ENCODE data around the gene CACNA2D3. TPM values are rescaled to one million over a fixed set of nuclear protein-coding genes. Genes with fewer than 3 reads are reported as not detected.
"Not testable (repeated sequence)": the region's sequence is repeated elsewhere in the genome, so short reads cannot be mapped to it uniquely, and the experiment has no call there.

The CACNA2D3 gene
- total RNA-seq, 1 donor from 2014 or later = 1.3 TPM

DNA sequence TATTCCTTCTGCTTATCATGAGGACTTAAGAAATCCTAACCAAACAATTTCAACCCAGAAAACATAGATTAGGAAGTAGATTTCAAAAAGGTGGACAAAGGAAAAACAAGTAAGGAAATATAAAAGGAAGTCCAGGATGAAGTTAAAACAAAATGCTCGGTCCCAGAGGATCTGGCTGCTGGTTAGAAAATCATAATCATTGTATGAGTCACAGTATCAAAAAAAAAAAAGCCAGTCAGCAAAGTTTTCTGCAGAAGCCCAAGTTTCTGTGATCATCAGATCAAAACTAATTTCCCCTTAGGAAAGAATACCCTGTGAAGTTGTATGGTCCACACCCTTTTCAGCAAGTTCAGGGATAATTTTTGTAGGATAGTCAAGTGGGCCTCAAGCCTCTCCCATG, 848.5 kb downstream of the CACNA2D3 start:
- TF ChIP-seq, protein P1, sequence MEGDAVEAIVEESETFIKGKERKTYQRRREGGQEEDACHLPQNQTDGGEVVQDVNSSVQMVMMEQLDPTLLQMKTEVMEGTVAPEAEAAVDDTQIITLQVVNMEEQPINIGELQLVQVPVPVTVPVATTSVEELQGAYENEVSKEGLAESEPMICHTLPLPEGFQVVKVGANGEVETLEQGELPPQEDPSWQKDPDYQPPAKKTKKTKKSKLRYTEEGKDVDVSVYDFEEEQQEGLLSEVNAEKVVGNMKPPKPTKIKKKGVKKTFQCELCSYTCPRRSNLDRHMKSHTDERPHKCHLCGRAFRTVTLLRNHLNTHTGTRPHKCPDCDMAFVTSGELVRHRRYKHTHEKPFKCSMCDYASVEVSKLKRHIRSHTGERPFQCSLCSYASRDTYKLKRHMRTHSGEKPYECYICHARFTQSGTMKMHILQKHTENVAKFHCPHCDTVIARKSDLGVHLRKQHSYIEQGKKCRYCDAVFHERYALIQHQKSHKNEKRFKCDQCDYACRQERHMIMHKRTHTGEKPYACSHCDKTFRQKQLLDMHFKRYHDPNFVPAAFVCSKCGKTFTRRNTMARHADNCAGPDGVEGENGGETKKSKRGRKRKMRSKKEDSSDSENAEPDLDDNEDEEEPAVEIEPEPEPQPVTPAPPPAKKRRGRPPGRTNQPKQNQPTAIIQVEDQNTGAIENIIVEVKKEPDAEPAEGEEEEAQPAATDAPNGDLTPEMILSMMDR (conservative IDR thresholded peaks at IDR 0.05; ENCODE audit: low read depth, low read length) = no peak
- no peak overlapping the region for H3K4me3 ChIP-seq (ENCODE audit: low read depth, low read length)
- DNase-seq (ENCODE audit: low read depth) = no peak

DNA sequence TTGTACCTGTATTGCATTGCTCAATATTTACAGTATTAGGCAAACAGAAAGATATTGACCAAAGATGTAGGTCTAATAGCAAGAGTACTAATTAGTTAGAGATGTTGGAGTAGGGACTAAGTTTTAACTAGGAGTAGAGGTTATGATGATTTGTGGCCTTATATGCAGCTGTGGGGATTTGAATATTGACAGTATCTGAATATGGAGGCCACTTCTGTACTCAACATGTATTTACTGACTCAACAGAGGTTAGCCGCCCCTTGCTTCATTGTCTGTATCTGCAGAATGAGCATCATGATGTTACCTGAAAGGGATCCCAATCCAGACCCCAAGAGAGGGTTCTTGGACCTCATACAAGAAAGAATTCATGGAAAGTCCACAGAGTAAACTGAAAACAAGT, 855.1 kb downstream of the CACNA2D3 start:
- no peak for DNase-seq (ENCODE audit: low read depth)
- no peak overlapping the region for H3K4me3 ChIP-seq (ENCODE audit: low read depth, low read length)
- TF ChIP-seq, protein P1 (conservative IDR thresholded peaks at IDR 0.05; ENCODE audit: low read depth, low read length) = no peak

DNA sequence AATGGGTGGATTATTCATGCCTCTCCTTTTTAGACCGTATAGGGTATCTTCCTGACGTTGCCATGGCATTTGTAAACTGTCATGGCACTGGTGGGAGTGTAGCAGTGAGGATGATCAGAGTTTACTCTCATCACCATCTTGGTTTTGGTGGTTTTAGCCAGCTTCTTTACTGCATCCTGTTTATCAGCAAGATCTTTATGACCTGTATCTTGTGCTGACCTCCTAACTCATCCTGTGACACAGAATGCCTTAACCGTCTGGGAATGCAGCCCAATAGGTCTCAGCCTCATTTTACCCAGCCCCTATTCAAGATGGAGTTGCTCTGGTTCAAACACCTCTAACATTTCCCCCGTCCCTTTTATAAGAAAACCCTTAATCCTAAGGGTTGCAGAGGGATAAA, 855.6 kb downstream of the CACNA2D3 start:
- not testable (repeated sequence) for DNase-seq (ENCODE audit: low read depth); H3K4me3 ChIP-seq (ENCODE audit: low read depth, low read length)

DNA sequence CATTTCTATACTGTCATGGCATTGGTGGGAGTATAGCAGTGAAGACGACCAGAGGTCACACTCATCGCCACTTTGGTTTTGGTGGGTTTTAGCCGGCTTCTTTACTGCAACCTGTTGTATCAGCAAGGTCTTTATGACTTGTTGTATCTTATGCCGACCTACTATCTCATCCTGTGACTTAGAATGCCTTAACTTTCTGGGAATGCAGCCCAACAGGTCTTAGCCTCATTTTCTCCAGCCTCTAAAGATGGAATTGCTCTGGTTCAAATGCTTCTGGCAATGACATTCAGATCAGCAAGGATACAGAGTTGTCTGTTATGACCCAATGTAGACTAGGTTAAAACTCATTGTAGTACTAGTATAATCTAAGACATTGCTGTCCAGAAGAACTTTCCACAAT, 860.5 kb downstream of the CACNA2D3 start:
- H3K4me3 ChIP-seq (ENCODE audit: low read depth, low read length) = no peak overlapping the region
- TF ChIP-seq, protein P1 (conservative IDR thresholded peaks at IDR 0.05; ENCODE audit: low read depth, low read length) = no peak
- DNase-seq (ENCODE audit: low read depth) = no peak

DNA sequence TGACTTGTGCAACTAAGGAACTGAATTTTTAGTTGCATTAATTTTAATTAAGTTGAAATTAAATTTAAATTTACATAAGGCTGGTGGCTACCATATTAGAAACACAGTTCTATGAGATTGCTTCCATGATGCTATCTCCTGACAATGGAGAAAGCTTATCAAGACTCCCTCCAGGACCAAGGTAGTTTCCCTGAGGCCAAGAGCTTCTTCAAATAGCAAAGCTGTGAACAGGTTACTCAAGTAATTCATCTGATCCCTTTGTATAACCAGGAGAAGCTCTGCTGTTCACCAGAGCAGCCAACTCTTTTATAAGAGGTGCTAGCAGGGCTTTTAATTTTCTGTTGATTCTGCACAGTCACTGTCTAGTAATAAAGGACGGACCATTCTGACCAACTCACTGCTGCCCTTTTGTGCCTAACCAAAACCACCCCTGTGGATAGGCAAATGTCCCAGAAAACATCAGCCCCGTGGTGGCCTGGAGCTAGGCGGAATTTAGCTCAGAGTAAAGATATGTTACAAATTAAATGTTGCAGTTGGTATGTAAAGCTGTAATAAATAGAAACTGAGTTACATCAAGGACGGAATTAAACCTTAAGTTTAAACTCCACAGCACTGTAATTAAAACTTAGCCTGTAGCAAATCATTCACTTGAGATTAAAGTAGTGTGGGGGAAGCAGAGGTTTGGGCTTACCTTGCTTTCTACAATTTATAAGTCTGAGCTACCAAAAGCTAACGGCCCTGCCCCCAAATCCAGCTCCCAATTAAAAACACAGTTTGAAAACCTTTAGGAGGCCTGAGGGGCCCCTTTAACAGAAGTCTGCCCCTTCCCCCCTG, 861.1 kb downstream of the CACNA2D3 start:
- DNase-seq (ENCODE audit: low read depth) = no peak
- TF ChIP-seq, protein P1 (conservative IDR thresholded peaks at IDR 0.05; ENCODE audit: low read depth, low read length) = no peak

DNA sequence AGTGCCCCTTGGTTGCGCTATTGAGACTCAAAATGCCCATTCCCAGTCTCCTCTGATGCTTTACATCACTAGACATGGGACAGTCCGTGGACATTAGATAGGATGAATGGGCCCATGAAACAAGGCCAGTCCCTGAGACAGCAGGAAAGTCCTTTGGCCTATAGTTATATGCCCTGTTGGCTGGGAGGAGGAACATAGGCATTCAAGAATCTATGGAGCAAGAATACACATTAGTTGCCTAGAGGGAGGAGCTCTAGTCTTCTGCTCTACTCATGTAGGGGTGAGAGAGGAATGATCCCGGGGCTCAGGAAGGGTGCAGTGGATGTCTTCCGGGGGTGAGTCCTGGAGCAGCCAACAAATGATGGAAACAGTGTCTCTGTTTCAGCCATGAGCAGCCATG, 863.5 kb downstream of the CACNA2D3 start:
- DNase-seq (ENCODE audit: low read depth) = no peak
- H3K4me3 ChIP-seq (ENCODE audit: low read depth, low read length) = no peak overlapping the region
- TF ChIP-seq, protein P1 (conservative IDR thresholded peaks at IDR 0.05; ENCODE audit: low read depth, low read length) = no peak

More for the DNA sequence above, 861.1 kb downstream of the CACNA2D3 start:
- H3K4me3 ChIP-seq (ENCODE audit: low read depth, low read length) = no peak overlapping the region

DNA sequence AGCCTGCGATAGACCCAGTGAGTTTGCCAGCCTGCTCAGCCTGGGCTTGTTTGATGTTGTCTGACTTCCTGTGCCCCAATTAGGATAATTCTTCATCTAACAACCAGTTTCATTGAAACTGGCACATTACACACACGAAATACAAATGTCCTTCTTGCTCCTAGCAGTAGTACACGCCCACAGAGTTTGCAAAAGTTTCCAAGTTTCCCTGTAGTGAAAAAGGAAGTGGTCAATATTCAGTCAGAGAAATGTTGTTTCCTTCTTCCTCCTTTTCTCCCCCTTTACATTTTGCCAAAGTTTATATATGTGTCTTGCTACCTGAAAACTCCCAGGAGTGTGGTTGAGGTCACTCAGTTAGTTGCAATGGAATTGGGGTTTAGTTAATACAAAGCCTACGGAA, 863.9 kb downstream of the CACNA2D3 start:
- H3K4me3 ChIP-seq (ENCODE audit: low read depth, low read length) = no peak overlapping the region
- DNase-seq (ENCODE audit: low read depth) = no peak
- TF ChIP-seq, protein P1 (conservative IDR thresholded peaks at IDR 0.05; ENCODE audit: low read depth, low read length) = no peak

Data from epithelial cell of proximal tubule (primary cell).